ENCODE results near the gene DHX16. TPM values are rescaled to one million over a fixed set of nuclear protein-coding genes. Genes with fewer than 3 reads are reported as not detected.
"Not testable (repeated sequence)": the region's sequence is repeated elsewhere in the genome, so short reads cannot be mapped to it uniquely, and the experiment has no call there.

Gene DHX16
- total RNA-seq, 1 donor from 2014 or later, result 27.4 TPM

GRCh38 chr6:30678964-30679726 is 6.3 kb upstream of the DHX16 start:
- intact Hi-C loops (cut with DNase I), result loop anchor here (2.0 kb wide), 1 partner anchor 44 kb away; no protein-coding TSS in a partner anchor
- Histone ChIP-seq H3K4me1 (peaks cover 43% of the 10 kb centered on the region), H3K9me3 (no peaks in the 10 kb centered on the region), H3K27ac (peak overlapping the region; percentile 11), H3K27me3 (no peaks in the 10 kb centered on the region), H3K36me3 (peaks cover 47% of the 10 kb centered on the region), H3K4me3 (peak overlapping the region; percentile 78)
- ATAC-seq (peak; percentile 87), DNase-seq (peak; percentile 93)
- TF ChIP-seq CTCF (IDR thresholded peaks at IDR 0.05), result peak; percentile 98

DNA sequence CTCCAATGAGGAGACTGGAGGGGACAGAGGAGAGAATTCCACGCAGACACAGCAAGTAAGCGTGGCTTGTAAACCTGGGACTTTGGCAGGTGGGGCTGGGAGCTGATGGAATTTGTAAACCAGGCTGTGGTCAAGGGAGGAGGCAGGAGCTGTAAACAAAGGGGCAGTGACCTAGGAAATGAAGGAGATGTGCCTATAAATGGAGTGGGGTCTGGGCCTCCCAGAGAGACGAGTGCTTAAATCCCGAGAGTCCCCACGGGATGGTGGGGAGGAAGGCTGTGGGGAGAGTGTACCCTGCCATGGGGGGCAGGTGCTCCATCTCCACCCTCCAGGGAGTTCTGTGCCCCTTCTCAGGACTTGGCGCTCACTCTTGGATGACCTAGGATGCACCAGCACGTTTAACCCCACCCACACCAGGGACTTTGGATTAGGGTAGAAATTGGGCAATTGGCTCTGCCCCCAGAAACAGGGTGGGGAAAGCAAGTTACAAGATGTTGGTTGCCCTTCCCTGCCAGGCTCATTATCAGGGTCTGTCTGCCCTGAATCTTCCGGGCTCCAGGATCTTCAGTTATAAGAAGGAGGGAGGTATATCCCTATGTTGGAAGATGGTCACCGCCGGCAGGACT is 4.0 kb upstream of the DHX16 start:
- no peak overlapping the region for H3K27ac ChIP-seq
- DNase-seq, result no peak
- H3K9me3 ChIP-seq, result no peaks in the 10 kb centered on the region
- no peaks in the 10 kb centered on the region for H3K27me3 ChIP-seq
- intact Hi-C loops (cut with DNase I), result no loop called here
- no peak for TF ChIP-seq CTCF (IDR thresholded peaks at IDR 0.05)
- no peak for ATAC-seq
- H3K4me3 ChIP-seq, result no peak overlapping the region
- peaks cover 38% of the 10 kb centered on the region for H3K4me1 ChIP-seq
- peaks cover 47% of the 10 kb centered on the region for H3K36me3 ChIP-seq

DNA sequence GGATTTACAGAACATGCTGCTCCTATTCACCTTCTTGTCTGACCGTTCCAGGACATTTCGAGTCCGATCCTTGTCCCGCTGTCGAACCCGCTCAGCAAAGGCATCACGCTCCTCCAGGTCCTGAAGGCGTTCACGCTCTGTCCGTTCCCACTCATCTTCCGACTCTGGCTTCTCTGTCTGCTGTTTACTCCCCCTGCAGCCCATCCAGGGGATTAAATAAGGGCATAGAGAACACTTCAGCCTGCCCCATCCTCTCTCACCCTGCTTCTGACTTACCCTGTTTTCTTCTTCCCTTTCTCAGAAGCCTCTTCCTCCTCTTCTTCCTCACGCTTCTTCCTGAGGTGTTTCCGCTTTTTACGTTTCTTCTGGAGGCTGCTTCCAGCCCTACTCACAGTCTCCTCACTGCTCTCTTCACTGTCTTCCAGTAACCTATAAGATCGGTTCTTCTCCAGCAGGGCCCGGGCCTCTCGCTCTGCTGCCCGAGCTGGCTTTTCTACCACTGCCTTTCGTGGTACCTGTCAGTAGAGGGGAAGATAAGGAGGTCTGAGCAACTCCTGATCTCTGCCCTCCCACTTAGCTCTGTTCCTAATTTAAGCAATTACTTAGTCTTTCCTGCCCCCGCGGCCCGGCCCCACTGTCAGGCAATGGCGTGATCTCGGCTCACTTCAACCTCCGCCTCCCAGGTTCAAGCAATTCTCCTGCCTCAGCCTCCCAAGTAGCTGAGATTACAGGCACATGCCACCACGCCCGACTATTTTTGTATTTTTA is 1.9 kb downstream of the DHX16 start:
- Histone ChIP-seq H3K4me3 (no peak overlapping the region), H3K27me3 (no peaks in the 10 kb centered on the region), H3K9me3 (no peaks in the 10 kb centered on the region), H3K36me3 (peaks cover 53% of the 10 kb centered on the region), H3K4me1 (peaks cover 16% of the 10 kb centered on the region), H3K27ac (no peak overlapping the region)
- DNase-seq, result no peak
- no peak for ATAC-seq
- peak; percentile 9 for TF ChIP-seq CTCF (IDR thresholded peaks at IDR 0.05)
- intact Hi-C loops (cut with DNase I), result no loop called here

DNA sequence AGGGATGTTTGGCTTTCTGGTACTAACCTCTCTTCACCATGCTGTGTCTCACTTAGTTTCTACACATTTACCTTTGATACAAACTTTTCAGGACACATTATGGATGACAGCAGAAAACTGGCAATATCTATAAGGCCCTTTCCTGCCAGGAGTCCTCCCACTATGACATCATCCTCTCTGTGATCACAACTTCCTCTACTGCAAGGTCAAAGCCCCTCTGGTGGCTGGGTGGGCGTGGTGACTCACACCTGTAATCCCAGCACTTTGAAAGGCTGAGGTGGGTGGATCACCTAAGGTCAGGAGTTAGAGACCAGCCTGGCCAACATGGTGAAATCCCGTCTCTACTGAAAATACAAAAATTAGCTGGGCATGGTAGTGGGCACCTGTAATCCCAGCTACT is 6.5 kb downstream of the DHX16 start:
- H3K4me3 ChIP-seq; H3K4me1 ChIP-seq; DNase-seq; ATAC-seq; H3K27ac ChIP-seq; H3K27me3 ChIP-seq; H3K9me3 ChIP-seq; intact Hi-C loops (cut with DNase I): not testable (repeated sequence)
- H3K36me3 ChIP-seq, result peaks cover 96% of the 10 kb centered on the region

DNA sequence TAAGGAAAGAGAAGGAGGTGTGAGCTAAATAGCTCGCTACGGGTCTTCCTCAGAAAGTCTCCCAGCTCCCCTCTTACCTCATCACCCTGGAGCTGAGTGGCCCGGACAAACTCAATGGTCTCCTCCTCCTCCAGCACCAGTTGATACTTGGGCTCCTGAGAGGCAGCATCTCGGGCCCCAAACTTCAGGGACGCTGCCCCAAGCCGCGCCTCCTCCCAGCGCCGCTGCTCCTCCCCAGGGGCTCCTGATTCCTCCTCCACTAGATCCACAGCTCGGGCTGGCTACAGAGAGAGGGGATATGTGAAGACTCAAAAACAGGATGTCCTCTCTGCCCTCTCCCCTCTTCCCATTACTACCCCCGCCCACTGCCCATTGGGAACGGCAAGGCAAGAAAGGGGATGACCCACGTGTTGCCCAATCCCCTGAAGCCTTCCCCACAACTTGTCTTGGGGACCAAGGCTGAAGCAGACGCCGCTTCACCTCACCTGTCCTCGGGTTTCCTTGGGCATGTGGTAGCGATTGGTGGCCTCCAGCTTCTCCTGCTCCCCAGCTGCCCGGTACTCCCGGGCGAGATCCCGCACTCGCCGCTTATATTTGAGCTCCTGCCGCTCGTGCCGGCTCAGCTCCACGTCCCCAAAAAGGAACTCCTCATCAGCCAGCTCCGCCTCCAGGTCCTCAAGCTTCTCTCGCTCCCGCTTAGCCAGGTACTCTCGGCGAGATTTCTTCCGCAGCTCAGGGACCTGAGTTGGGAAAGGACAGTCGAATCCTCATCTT is 7.6 kb downstream of the DHX16 start:
- no peak for TF ChIP-seq CTCF (IDR thresholded peaks at IDR 0.05)

GRCh38 chr6:30657922-30658321 is 14.9 kb downstream of the DHX16 start:
- intact Hi-C loops (cut with DNase I); H3K9me3 ChIP-seq; H3K4me3 ChIP-seq; H3K4me1 ChIP-seq; H3K27ac ChIP-seq; ATAC-seq; DNase-seq; H3K27me3 ChIP-seq: not testable (repeated sequence)
- H3K36me3 ChIP-seq, result peaks cover 100% of the 10 kb centered on the region

More for the DNA sequence above, 7.6 kb downstream of the DHX16 start:
- peaks cover 100% of the 10 kb centered on the region for H3K36me3 ChIP-seq
- H3K4me1 ChIP-seq, result no peaks in the 10 kb centered on the region
- H3K4me3 ChIP-seq, result no peak overlapping the region
- intact Hi-C loops (cut with DNase I), result no loop called here
- no peaks in the 10 kb centered on the region for H3K9me3 ChIP-seq
- no peak overlapping the region for H3K27ac ChIP-seq
- ATAC-seq (no peak), DNase-seq (no peak)
- H3K27me3 ChIP-seq, result no peaks in the 10 kb centered on the region

Measured in upper lobe of right lung (tissue), 1 donor.